Measurements from ENCODE around the gene RNLS.
"Not testable (repeated sequence)": the region's sequence is repeated elsewhere in the genome, so short reads cannot be mapped to it uniquely, and the experiment has no call there.

Gene RNLS

GRCh38 chr10:88315755-88316154 lies 267.4 kb downstream of the RNLS start:
- H3K4me3 ChIP-seq (ENCODE audit: control insufficient read depth, low read depth, low read length), result no peak overlapping the region
- TF ChIP-seq CTCF (conservative IDR thresholded peaks at IDR 0.05; ENCODE audit: control insufficient read depth, insufficient read depth, low read depth, low read length), result no peak
- peak; percentile 40 for DNase-seq (ENCODE audit: low read depth)

GRCh38 chr10:88314362-88314761 lies 268.8 kb downstream of the RNLS start:
- no peak for TF ChIP-seq CTCF (conservative IDR thresholded peaks at IDR 0.05; ENCODE audit: control insufficient read depth, insufficient read depth, low read depth, low read length)
- H3K4me3 ChIP-seq (ENCODE audit: control insufficient read depth, low read depth, low read length), result no peak overlapping the region
- peak; percentile 20 for DNase-seq (ENCODE audit: low read depth)

GRCh38 chr10:88313878-88314277 lies 269.2 kb downstream of the RNLS start:
- no peak for DNase-seq (ENCODE audit: low read depth)
- TF ChIP-seq CTCF (conservative IDR thresholded peaks at IDR 0.05; ENCODE audit: control insufficient read depth, insufficient read depth, low read depth, low read length), result no peak
- no peak overlapping the region for H3K4me3 ChIP-seq (ENCODE audit: control insufficient read depth, low read depth, low read length)

- TF ChIP-seq CTCF (conservative IDR thresholded peaks at IDR 0.05; ENCODE audit: control insufficient read depth, insufficient read depth, low read depth, low read length), result no peak
- H3K4me3 ChIP-seq (ENCODE audit: control insufficient read depth, low read depth, low read length), result no peak overlapping the region
- no peak for DNase-seq (ENCODE audit: low read depth)
These were observed 270.3 kb downstream of the RNLS start for GRCh38 chr10:88312855-88313254.

- TF ChIP-seq CTCF (conservative IDR thresholded peaks at IDR 0.05; ENCODE audit: control insufficient read depth, insufficient read depth, low read depth, low read length), result no peak
- no peak overlapping the region for H3K4me3 ChIP-seq (ENCODE audit: control insufficient read depth, low read depth, low read length)
- no peak for DNase-seq (ENCODE audit: low read depth)
These were observed 271.9 kb downstream of the RNLS start for GRCh38 chr10:88311264-88311663.

- TF ChIP-seq CTCF (conservative IDR thresholded peaks at IDR 0.05; ENCODE audit: control insufficient read depth, insufficient read depth, low read depth, low read length), result no peak
- DNase-seq (ENCODE audit: low read depth), result no peak
- no peak overlapping the region for H3K4me3 ChIP-seq (ENCODE audit: control insufficient read depth, low read depth, low read length)
These were observed 273.8 kb downstream of the RNLS start for GRCh38 chr10:88309365-88309764.

GRCh38 chr10:88308361-88308760 lies 274.8 kb downstream of the RNLS start:
- not testable (repeated sequence) for H3K4me3 ChIP-seq (ENCODE audit: control insufficient read depth, low read depth, low read length); DNase-seq (ENCODE audit: low read depth)
